ENCODE results near the gene RGS4.
"Not testable (repeated sequence)": the region's sequence is repeated elsewhere in the genome, so short reads cannot be mapped to it uniquely, and the experiment has no call there.

Gene RGS4

DNA sequence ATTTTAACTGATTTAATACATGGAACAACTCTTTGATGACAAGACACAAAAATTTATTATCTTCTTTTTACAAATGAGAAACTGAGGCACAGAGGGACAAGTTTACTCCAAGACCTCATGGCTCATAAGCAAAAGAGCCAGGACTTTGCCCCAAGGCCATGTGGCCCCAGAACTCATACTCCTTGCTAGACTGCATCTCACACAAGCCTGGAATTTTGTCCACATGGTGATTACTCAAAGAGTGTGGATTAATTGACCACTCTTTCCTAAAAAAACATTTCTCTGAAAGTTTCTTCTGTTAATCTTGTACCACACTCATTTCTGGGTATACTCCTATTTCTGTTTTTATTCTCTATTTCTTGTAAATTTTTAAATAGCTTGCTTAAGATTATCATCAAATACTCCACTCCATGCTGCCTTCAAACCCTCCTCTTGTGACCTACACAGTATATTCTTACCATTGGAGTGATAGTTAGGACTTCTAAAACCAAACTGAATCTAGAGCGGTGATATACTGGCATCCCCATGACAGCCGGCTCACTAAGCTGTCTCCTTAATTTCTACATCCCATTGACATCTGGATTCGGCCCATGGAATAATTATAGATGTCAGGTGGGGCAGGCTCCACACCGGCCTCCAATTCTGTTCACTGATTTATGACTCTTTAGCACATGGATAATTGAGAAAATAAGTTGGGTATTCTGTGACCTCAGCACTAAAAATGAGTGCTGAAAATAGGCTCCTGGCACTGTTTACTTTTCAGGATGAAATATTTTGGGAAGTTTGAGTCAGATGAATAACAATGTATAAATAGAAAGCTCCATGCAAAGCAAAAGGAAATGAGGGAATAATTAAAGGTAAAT is 16.1 kb downstream of the RGS4 start:
- TF ChIP-seq, protein P1, sequence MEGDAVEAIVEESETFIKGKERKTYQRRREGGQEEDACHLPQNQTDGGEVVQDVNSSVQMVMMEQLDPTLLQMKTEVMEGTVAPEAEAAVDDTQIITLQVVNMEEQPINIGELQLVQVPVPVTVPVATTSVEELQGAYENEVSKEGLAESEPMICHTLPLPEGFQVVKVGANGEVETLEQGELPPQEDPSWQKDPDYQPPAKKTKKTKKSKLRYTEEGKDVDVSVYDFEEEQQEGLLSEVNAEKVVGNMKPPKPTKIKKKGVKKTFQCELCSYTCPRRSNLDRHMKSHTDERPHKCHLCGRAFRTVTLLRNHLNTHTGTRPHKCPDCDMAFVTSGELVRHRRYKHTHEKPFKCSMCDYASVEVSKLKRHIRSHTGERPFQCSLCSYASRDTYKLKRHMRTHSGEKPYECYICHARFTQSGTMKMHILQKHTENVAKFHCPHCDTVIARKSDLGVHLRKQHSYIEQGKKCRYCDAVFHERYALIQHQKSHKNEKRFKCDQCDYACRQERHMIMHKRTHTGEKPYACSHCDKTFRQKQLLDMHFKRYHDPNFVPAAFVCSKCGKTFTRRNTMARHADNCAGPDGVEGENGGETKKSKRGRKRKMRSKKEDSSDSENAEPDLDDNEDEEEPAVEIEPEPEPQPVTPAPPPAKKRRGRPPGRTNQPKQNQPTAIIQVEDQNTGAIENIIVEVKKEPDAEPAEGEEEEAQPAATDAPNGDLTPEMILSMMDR (IDR thresholded peaks at IDR 0.05) = no peak
- DNase-seq = no peak
- Mint-ChIP-seq H3K4me1 (no peaks in the 10 kb centered on the region), H3K4me3 (no peak overlapping the region), H3K9me3 (no peaks in the 10 kb centered on the region), H3K27ac (no peak overlapping the region), H3K36me3 (ENCODE audit: low read depth) (no peaks in the 10 kb centered on the region), H3K27me3 (ENCODE audit: low read depth, poor library complexity) (no peaks in the 10 kb centered on the region)

DNA sequence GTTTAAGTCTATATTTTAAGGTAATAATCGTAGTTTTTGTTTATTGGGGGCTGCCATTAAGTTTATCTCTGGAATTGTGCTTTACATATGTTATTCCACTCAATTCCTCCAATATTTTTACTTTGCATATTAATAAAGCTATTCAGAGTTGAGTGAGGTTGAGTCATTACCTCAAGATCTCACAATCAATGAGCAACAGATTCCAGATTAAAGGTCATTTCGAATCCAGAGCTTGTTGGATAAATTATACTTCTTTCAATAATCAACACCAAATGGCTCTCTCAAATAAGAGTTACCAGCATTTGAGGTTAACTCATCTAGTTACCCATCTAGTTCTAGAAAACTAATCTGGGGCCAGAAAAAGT is 16.7 kb downstream of the RGS4 start:
- Mint-ChIP-seq H3K4me3 (no peak overlapping the region), H3K9me3 (no peaks in the 10 kb centered on the region), H3K4me1 (no peaks in the 10 kb centered on the region), H3K27me3 (ENCODE audit: low read depth, poor library complexity) (no peaks in the 10 kb centered on the region), H3K27ac (no peak overlapping the region), H3K36me3 (ENCODE audit: low read depth) (no peaks in the 10 kb centered on the region)
- TF ChIP-seq, protein P1 (IDR thresholded peaks at IDR 0.05) = no peak
- no peak for DNase-seq

DNA sequence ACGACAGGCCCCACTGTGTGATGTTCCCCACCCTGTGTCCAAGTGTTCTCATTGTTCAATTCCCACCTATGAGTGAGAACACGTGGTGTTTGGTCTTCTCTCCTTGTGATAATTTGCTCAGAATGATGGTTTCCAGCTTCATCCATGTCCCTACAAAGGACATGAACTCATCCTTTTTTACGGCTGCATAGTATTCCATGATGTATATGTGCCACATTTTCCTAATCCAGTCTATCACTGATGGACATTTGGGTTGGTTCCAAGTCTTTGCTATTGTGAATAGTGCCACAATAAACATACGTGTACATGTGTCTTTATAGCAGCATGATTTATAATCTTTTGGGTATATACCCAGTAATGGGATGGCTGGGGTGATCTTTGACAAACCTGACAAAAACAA is 20.0 kb downstream of the RGS4 start:
- H3K4me1 Mint-ChIP-seq; H3K27me3 Mint-ChIP-seq (ENCODE audit: low read depth, poor library complexity); H3K9me3 Mint-ChIP-seq; DNase-seq; H3K36me3 Mint-ChIP-seq (ENCODE audit: low read depth); H3K27ac Mint-ChIP-seq; H3K4me3 Mint-ChIP-seq: not testable (repeated sequence)

DNA sequence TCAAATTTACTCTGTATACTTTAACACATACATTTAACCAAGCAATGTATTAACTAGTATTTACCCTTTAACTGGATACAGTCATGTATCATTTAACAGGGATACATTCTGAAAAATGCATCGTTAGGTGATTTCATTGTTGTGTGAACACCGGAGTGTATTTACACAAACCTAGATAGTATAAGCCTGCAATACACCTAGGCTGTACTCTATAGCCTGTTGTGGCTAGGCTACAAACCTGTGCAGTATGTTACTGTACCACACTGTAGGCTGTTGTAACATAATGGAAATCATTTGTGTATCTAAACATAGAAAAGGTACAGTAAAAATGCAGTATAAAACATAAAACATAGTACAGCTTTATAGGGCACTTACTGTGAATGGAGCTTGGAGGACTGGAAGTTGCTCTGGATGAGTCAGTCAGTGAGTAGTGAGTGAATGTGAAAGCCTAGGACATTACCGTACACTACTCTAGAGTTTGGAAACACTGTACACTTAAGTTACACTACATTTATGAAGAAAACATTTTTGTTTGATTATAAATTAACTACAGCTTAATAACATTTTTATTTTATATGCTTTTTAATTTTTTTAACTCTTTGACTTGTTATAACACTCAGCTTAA is 21.3 kb downstream of the RGS4 start:
- Mint-ChIP-seq H3K36me3 (ENCODE audit: low read depth) (no peaks in the 10 kb centered on the region), H3K27ac (no peak overlapping the region), H3K4me1 (peaks cover 12% of the 10 kb centered on the region), H3K4me3 (no peak overlapping the region), H3K9me3 (no peaks in the 10 kb centered on the region), H3K27me3 (ENCODE audit: low read depth, poor library complexity) (no peaks in the 10 kb centered on the region)
- DNase-seq = no peak
- TF ChIP-seq, protein P1 (IDR thresholded peaks at IDR 0.05) = no peak

DNA sequence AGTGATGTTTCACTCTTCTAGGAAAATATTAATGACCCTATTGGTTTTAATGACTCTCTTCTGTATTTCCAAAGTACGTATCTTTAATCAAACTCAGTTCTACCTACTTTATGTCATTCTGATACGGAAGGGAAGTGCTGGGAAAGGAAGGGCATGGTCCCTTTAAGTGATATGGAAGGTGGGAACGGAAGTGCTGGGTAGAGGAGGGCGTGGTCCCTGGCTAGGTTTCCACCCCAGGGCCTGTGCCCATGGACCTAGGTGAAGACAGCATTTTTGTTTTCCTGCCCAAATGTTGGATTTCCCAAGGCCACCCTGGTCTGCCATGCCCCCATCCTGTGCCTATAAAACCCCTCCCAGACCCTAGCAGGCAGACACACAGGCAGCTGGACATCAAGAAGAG is 24.0 kb downstream of the RGS4 start:
- Mint-ChIP-seq H3K27ac (no peak overlapping the region), H3K27me3 (ENCODE audit: low read depth, poor library complexity) (no peaks in the 10 kb centered on the region), H3K4me1 (peaks cover 12% of the 10 kb centered on the region), H3K4me3 (no peak overlapping the region), H3K9me3 (no peaks in the 10 kb centered on the region), H3K36me3 (ENCODE audit: low read depth) (no peaks in the 10 kb centered on the region)
- TF ChIP-seq, protein P1 (IDR thresholded peaks at IDR 0.05) = no peak
- no peak for DNase-seq

DNA sequence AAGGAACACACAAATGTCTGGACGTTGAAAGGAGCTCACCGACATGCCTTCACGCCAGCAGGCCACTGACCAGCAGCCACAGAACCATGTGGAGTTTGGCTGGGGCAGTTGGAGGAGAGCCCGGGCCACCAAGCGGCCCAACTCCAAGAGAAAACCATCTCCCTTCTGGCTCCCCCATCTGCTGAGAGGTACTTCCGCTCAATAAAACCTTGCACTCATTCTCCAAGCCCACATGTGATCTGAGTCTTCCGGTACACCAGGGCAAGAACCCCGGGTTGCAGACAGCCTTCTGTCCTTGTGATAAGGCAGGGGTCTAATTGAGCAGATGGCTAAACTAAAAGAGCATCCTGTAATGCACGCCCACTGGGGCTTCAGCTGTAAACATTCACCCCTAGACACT is 24.4 kb downstream of the RGS4 start:
- Mint-ChIP-seq H3K4me1 (peaks cover 12% of the 10 kb centered on the region), H3K27ac (no peak overlapping the region), H3K27me3 (ENCODE audit: low read depth, poor library complexity) (no peaks in the 10 kb centered on the region), H3K9me3 (no peaks in the 10 kb centered on the region), H3K4me3 (no peak overlapping the region), H3K36me3 (ENCODE audit: low read depth) (no peaks in the 10 kb centered on the region)
- TF ChIP-seq, protein P1 (IDR thresholded peaks at IDR 0.05) = no peak
- no peak for DNase-seq
